Measurements from ENCODE around the gene NTM.

Gene NTM

DNA sequence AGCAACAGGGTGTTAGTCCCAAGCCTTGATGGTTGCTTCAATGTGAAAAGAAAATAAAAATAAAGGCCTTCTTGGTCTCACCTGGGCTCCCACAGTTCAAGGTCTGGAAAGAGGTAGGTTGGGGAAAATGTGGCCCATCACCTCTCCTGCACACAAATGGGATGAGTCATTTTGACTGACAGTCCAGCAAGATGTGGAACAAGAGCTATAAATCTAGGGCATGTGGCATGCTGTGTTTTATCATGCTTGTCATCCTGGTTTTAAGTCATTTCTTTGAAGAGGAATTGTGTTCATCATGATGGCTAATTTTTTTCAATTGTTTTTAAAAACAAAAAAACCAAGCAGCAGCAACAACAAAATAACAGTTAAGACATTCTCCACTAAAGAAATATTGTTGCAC lies 503.7 kb downstream of the NTM start:
- Histone ChIP-seq H3K27me3 (replicated peaks; ENCODE audit: control insufficient read depth, insufficient read depth, low read length, poor library complexity, severe bottlenecking) (no peaks in the 10 kb centered on the region), H3K27ac (ENCODE audit: insufficient read depth, low read length, poor library complexity, severe bottlenecking) (no peak overlapping the region), H3K4me1 (ENCODE audit: control insufficient read depth, insufficient read depth, low read length, poor library complexity, severe bottlenecking) (no peaks in the 10 kb centered on the region)

DNA sequence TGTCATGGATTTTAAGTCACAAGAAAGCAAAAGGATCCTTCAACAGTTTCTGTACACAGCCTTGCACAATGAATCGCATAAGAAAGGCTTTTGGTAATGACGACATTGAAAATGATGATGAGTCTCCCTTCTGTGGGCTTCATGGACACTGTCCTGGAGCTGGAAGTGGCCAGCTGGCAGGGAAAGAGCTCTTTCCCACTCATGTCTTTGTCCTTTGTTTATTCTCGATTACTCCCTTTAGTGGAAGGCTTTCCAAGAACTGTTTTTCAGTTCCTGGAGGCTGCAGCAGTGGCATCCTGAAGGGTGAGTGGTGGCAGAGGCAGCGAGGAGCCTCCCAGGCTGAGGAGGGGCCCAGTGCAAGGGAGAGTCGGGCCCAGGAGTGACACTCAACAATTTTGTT lies 505.2 kb downstream of the NTM start:
- H3K4me3 ChIP-seq (ENCODE audit: insufficient read depth, low read depth, low read length, poor library complexity, severe bottlenecking): no peak overlapping the region
- H3K27me3 ChIP-seq (replicated peaks; ENCODE audit: control insufficient read depth, insufficient read depth, low read length, poor library complexity, severe bottlenecking): no peaks in the 10 kb centered on the region
- no peak overlapping the region for H3K27ac ChIP-seq (ENCODE audit: insufficient read depth, low read length, poor library complexity, severe bottlenecking)
- no peaks in the 10 kb centered on the region for H3K4me1 ChIP-seq (ENCODE audit: control insufficient read depth, insufficient read depth, low read length, poor library complexity, severe bottlenecking)
- H3K9me3 ChIP-seq (ENCODE audit: control insufficient read depth, low read length): no peaks in the 10 kb centered on the region
- no peaks in the 10 kb centered on the region for H3K36me3 ChIP-seq (ENCODE audit: control insufficient read depth, insufficient read depth, low read length)
- no peak for DNase-seq

More for the DNA sequence above, 503.7 kb downstream of the NTM start:
- Histone ChIP-seq H3K4me3 (ENCODE audit: insufficient read depth, low read depth, low read length, poor library complexity, severe bottlenecking) (no peak overlapping the region), H3K9me3 (ENCODE audit: control insufficient read depth, low read length) (no peaks in the 10 kb centered on the region), H3K36me3 (ENCODE audit: control insufficient read depth, insufficient read depth, low read length) (no peaks in the 10 kb centered on the region)
- no peak for DNase-seq

DNA sequence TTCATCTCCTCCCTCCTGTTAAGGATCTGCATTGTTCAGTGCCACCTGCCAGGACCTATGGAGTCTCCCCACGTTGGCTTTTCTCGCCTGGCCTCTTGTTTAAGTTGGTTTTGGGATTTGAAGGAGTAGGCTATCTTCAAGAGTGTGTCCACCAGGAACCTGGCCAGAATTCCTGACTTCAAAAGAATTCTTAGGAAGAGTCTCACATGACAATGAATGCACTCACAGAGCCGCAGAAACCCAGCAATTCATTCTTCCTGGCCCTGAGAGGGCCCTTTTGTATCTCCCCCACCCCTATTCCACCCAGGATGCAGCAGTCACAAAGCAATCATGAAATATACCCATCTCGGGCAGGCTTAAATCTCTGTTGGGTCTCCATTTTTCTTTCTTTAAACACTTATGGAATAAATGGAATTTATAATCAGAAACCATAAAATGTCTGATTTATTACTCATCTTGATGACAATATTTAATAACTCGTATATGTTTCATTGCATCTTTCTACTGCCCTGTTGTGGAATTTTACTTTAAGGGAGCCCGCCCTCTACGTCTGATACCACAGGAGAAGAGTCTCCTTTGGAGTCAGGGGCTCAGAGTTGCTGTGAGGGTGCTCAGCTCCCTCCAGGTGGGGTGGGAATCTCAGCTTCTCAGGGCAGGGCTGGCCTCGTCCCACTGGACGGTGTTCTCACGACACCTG lies 507.0 kb downstream of the NTM start:
- Histone ChIP-seq H3K4me3 (ENCODE audit: insufficient read depth, low read depth, low read length, poor library complexity, severe bottlenecking) (no peak overlapping the region), H3K27ac (ENCODE audit: insufficient read depth, low read length, poor library complexity, severe bottlenecking) (no peak overlapping the region), H3K9me3 (ENCODE audit: control insufficient read depth, low read length) (no peaks in the 10 kb centered on the region), H3K4me1 (ENCODE audit: control insufficient read depth, insufficient read depth, low read length, poor library complexity, severe bottlenecking) (no peaks in the 10 kb centered on the region), H3K36me3 (ENCODE audit: control insufficient read depth, insufficient read depth, low read length) (no peaks in the 10 kb centered on the region), H3K27me3 (replicated peaks; ENCODE audit: control insufficient read depth, insufficient read depth, low read length, poor library complexity, severe bottlenecking) (no peaks in the 10 kb centered on the region)
- no peak for DNase-seq

DNA sequence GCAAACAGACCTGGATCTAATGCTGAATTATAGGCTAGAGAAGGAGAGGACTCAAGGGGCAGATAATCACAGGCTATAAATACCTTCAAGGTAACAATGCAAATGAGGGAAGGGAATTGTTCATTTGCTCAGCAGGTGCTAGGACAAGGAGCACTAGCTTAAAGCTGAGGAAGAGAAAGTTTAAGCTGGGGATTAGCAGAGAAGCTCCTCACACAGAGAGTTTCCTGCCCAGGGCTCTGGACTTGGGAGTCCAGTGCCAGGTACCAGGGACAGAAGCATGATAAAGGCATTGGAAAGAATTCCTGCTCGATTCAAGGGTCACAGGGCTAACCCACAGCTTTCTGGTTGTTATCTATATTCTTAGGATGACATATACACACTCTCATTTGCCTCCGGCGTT lies 509.9 kb downstream of the NTM start:
- Histone ChIP-seq H3K27me3 (replicated peaks; ENCODE audit: control insufficient read depth, insufficient read depth, low read length, poor library complexity, severe bottlenecking) (no peaks in the 10 kb centered on the region), H3K4me1 (ENCODE audit: control insufficient read depth, insufficient read depth, low read length, poor library complexity, severe bottlenecking) (no peaks in the 10 kb centered on the region), H3K9me3 (ENCODE audit: control insufficient read depth, low read length) (no peaks in the 10 kb centered on the region), H3K4me3 (ENCODE audit: insufficient read depth, low read depth, low read length, poor library complexity, severe bottlenecking) (no peak overlapping the region), H3K36me3 (ENCODE audit: control insufficient read depth, insufficient read depth, low read length) (no peaks in the 10 kb centered on the region), H3K27ac (ENCODE audit: insufficient read depth, low read length, poor library complexity, severe bottlenecking) (no peak overlapping the region)
- no peak for DNase-seq

DNA sequence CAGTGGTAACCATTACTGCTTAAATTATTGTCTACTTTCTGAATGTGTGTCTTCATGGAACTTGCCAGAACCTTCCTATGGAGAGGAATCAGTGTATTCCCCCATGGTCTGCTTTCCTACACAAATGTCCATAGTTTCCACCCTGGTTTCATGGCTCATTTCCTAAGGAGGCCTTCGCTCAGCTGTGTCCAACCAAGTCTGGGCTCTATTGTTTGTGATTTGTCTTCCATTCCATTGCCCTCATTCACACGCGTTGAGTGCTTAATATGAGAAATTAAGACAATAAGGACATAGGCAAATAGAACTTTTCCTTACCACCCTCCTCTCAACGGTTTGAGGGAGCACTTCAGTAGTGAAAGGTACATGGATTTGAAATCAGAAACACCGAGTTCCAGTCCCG lies 510.6 kb downstream of the NTM start:
- DNase-seq: no peak
- Histone ChIP-seq H3K4me3 (ENCODE audit: insufficient read depth, low read depth, low read length, poor library complexity, severe bottlenecking) (no peak overlapping the region), H3K27me3 (replicated peaks; ENCODE audit: control insufficient read depth, insufficient read depth, low read length, poor library complexity, severe bottlenecking) (no peaks in the 10 kb centered on the region)

DNA sequence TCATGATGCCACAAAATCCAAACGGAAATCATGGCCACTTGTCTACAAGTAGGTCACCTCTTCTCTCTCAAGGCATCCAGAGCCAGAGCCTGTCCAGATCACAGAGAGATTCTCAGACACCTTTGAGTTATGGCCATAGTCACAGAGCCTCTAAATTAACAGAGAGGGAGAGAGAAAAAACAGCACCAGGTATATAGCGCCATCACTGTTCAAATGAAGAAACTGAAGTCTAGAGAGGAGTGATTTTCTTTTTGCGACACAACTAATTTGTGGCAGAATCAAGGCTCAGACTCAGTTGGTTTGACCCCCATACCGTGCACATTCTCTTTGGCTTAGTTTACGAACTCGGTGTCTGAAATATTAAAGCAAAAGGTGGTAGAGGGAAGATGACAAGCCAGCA lies 512.9 kb downstream of the NTM start:
- H3K27me3 ChIP-seq (replicated peaks; ENCODE audit: control insufficient read depth, insufficient read depth, low read length, poor library complexity, severe bottlenecking): no peaks in the 10 kb centered on the region
- no peaks in the 10 kb centered on the region for H3K9me3 ChIP-seq (ENCODE audit: control insufficient read depth, low read length)
- no peak for DNase-seq
- H3K4me1 ChIP-seq (ENCODE audit: control insufficient read depth, insufficient read depth, low read length, poor library complexity, severe bottlenecking): no peaks in the 10 kb centered on the region
- H3K27ac ChIP-seq (ENCODE audit: insufficient read depth, low read length, poor library complexity, severe bottlenecking): no peak overlapping the region
- H3K4me3 ChIP-seq (ENCODE audit: insufficient read depth, low read depth, low read length, poor library complexity, severe bottlenecking): no peak overlapping the region
- no peaks in the 10 kb centered on the region for H3K36me3 ChIP-seq (ENCODE audit: control insufficient read depth, insufficient read depth, low read length)

More for the DNA sequence above, 510.6 kb downstream of the NTM start:
- no peaks in the 10 kb centered on the region for H3K36me3 ChIP-seq (ENCODE audit: control insufficient read depth, insufficient read depth, low read length)
- H3K4me1 ChIP-seq (ENCODE audit: control insufficient read depth, insufficient read depth, low read length, poor library complexity, severe bottlenecking): no peaks in the 10 kb centered on the region
- H3K27ac ChIP-seq (ENCODE audit: insufficient read depth, low read length, poor library complexity, severe bottlenecking): no peak overlapping the region
- H3K9me3 ChIP-seq (ENCODE audit: control insufficient read depth, low read length): no peaks in the 10 kb centered on the region

DNA sequence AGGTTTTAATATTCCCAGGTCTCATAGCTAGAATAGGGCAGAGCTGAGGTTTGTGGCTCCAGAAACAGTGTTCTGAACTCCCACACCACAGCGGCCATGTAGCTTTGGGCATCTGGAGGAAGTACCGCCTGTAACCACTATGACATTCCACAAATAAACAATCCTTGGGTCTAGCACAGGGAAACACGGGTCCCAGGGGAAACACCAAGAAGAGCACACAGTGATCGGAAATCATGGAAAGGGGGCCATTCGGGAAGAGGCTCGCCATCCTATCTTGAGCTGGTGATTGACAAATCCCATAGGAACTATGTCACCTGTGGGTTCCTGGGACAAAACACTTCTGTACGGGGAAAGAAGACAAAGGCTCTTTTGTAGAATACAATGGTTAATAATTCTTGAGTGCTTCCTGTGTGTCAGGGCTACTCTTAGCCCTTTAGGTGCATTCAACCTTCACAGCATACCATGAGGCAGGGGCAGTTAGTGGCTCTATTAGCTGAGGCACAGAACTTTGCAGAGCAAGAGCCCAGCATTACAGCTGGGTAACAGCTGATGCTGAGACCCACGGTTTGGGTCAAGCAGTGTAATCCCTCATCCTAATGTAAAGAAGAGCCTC lies 514.2 kb downstream of the NTM start:
- Histone ChIP-seq H3K27ac (ENCODE audit: insufficient read depth, low read length, poor library complexity, severe bottlenecking) (no peak overlapping the region), H3K9me3 (ENCODE audit: control insufficient read depth, low read length) (no peaks in the 10 kb centered on the region), H3K27me3 (replicated peaks; ENCODE audit: control insufficient read depth, insufficient read depth, low read length, poor library complexity, severe bottlenecking) (no peaks in the 10 kb centered on the region), H3K36me3 (ENCODE audit: control insufficient read depth, insufficient read depth, low read length) (no peaks in the 10 kb centered on the region), H3K4me1 (ENCODE audit: control insufficient read depth, insufficient read depth, low read length, poor library complexity, severe bottlenecking) (no peaks in the 10 kb centered on the region), H3K4me3 (ENCODE audit: insufficient read depth, low read depth, low read length, poor library complexity, severe bottlenecking) (no peak overlapping the region)
- DNase-seq: no peak

DNA sequence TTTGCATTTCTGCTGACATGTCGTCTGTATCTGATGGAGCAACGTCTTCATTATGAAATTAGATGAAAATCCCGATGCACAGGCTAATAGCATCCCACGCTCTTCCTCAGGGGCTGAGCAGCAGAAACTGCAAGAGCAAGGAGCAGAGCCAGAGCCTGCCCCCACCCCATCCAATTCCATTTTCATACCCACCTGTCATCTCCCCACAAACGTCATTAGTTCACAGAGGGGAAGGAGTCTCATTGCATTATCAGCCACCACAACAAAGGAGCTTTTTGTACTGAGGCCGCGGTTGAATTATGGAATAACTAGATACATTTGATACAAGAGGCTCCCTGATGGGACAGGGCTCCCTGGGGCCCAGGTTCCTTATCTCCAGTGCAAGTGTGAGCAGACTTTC lies 515.0 kb downstream of the NTM start:
- Histone ChIP-seq H3K27me3 (replicated peaks; ENCODE audit: control insufficient read depth, insufficient read depth, low read length, poor library complexity, severe bottlenecking) (no peaks in the 10 kb centered on the region), H3K4me1 (ENCODE audit: control insufficient read depth, insufficient read depth, low read length, poor library complexity, severe bottlenecking) (no peaks in the 10 kb centered on the region), H3K9me3 (ENCODE audit: control insufficient read depth, low read length) (no peaks in the 10 kb centered on the region), H3K4me3 (ENCODE audit: insufficient read depth, low read depth, low read length, poor library complexity, severe bottlenecking) (no peak overlapping the region), H3K27ac (ENCODE audit: insufficient read depth, low read length, poor library complexity, severe bottlenecking) (no peak overlapping the region), H3K36me3 (ENCODE audit: control insufficient read depth, insufficient read depth, low read length) (no peaks in the 10 kb centered on the region)
- no peak for DNase-seq

DNA sequence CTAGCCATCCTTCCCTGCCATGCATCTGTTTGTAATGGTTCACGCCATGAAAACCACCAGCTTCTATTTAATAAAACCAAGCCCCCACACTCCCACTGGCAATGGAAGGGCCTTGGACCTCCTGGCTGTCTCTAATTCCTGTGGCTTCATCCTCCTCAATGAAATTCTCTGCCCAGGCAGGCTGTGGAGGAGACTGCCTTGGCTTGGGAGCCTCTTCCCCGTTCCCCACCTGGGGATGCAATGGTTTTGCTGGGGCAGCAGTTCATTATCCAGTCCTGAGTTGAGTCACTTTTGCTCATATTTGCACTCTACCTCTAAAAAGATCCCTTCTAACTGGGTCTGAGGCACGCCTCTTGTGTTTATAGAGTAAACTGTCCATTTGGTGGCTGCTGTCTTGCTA lies 515.8 kb downstream of the NTM start:
- DNase-seq: no peak
- Histone ChIP-seq H3K27me3 (replicated peaks; ENCODE audit: control insufficient read depth, insufficient read depth, low read length, poor library complexity, severe bottlenecking) (no peaks in the 10 kb centered on the region), H3K9me3 (ENCODE audit: control insufficient read depth, low read length) (no peaks in the 10 kb centered on the region), H3K36me3 (ENCODE audit: control insufficient read depth, insufficient read depth, low read length) (no peaks in the 10 kb centered on the region), H3K4me1 (ENCODE audit: control insufficient read depth, insufficient read depth, low read length, poor library complexity, severe bottlenecking) (no peaks in the 10 kb centered on the region), H3K4me3 (ENCODE audit: insufficient read depth, low read depth, low read length, poor library complexity, severe bottlenecking) (no peak overlapping the region), H3K27ac (ENCODE audit: insufficient read depth, low read length, poor library complexity, severe bottlenecking) (no peak overlapping the region)

DNA sequence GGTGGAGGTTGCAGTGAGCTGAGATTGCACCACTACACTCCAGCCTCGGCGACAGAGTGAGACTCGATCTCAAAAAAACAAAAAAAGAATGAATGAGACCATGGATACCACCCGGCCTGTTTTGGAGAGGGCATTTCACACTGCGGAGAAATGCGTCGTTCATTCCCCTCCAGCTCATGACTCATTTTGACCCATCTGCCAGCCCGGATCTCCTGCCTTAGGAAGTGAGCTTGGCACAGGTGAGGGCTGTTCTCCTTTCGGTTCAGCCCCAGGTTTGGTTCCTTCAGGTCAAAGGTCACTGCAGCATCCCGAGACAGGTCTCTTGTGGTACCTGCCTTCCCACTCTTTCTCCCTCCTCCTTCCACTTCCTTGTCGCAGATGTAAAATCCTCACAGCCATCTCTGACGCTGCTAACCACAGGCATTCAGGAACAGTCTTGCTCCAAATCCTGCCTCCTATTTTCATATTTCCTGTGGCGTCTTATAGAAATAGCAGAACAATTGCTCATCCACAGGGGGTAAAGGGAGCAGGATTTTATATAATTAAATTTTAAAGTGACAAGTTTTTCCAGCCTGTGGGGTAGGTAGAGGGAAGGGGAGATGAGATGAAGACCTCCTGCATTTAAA lies 517.9 kb downstream of the NTM start:
- Histone ChIP-seq H3K9me3 (ENCODE audit: control insufficient read depth, low read length) (no peaks in the 10 kb centered on the region), H3K4me1 (ENCODE audit: control insufficient read depth, insufficient read depth, low read length, poor library complexity, severe bottlenecking) (no peaks in the 10 kb centered on the region), H3K27ac (ENCODE audit: insufficient read depth, low read length, poor library complexity, severe bottlenecking) (no peak overlapping the region), H3K27me3 (replicated peaks; ENCODE audit: control insufficient read depth, insufficient read depth, low read length, poor library complexity, severe bottlenecking) (no peaks in the 10 kb centered on the region), H3K36me3 (ENCODE audit: control insufficient read depth, insufficient read depth, low read length) (no peaks in the 10 kb centered on the region), H3K4me3 (ENCODE audit: insufficient read depth, low read depth, low read length, poor library complexity, severe bottlenecking) (no peak overlapping the region)
- DNase-seq: no peak

Data from effector memory CD4-positive, alpha-beta T cell (primary cell).